Breast epithelium (tissue), 4 donors: Measurements from ENCODE around the gene SPATA17. TPM values are rescaled to one million over a fixed set of nuclear protein-coding genes. Genes with fewer than 3 reads are reported as not detected.

Experiments used
- DNase-seq, 2 donors: peaks; one replicate each; pipeline ENCODE4 v3.0.0-alpha.2; 2019; ENCODE audit warnings: low spot score in 2 of 2
- H3K27ac ChIP-seq, 2 donors: fragments of 200-600 bp; sonication (generic) in 1 of 2; one replicate each; pipeline ENCODE4 v1.5.1; 2016 to 2019; ENCODE audit warnings: mild to moderate bottlenecking in 1 of 2
- H3K27me3 ChIP-seq, 2 donors: fragments of 200-600 bp; sonication (generic) in 1 of 2; one replicate each; pipeline versions ENCODE4 v1.5.1 to v1.6.0; 2017 to 2019; ENCODE audit warnings: control low read depth in 1 of 2, mild to moderate bottlenecking in 1 of 2
- H3K36me3 ChIP-seq: fragments of 200-600 bp; one replicate; pipeline ENCODE4 v1.5.1; 2019
- H3K4me1 ChIP-seq, 2 donors: fragments of 200-600 bp; sonication (generic); one replicate each; pipeline ENCODE4 v1.5.1; 2016 to 2019; ENCODE audit warnings: control low read depth in 1 of 2
- H3K4me3 ChIP-seq, 3 donors: fragments of 200-600 bp; sonication (generic); 1 replicate in 2 of 3; 2 replicates in 1 of 3; pipeline ENCODE4 v1.5.1; 2016 to 2019; ENCODE audit warnings: mild to moderate bottlenecking in 3 of 3, moderate library complexity in 2 of 3
- H3K9me3 ChIP-seq, 2 donors: fragments of 200-600 bp; sonication (generic) in 1 of 2; one replicate each; pipeline ENCODE4 v1.5.1; 2016 to 2019; ENCODE audit warnings: control low read depth in 1 of 2
- POLR2A ChIP-seq: fragments of 450-650 bp; IDR thresholded peaks from one replicate; pipeline ENCODE4 v1.6.1; 2016; ENCODE audit warnings: antibody characterized with exemption, mild to moderate bottlenecking, moderate library complexity
- POLR2AphosphoS5 ChIP-seq, 3 donors: sonication (generic); formaldehyde crosslinking; IDR thresholded peaks; one replicate each; pipeline ENCODE4 v1.6.1; 2017; ENCODE audit warnings: antibody characterized with exemption in 3 of 3
- intact Hi-C: fragments of 100-400 bp; cut with DNase I; formaldehyde crosslinking; loops from one replicate; pipeline ENCODE4 v1.15.1; 2023; ENCODE audit warnings: low total_unique reads
- total RNA-seq, 3 donors: library from RNA; depleted of rRNA; stranded (reverse); fragments of >200 nt; gene quantifications; one replicate each; pipeline ENCODE4 v1.1.0, GENCODE V29; 2016
- TF ChIP-seq, protein P1 (sequence below), 3 donors: fragments of 450-650 bp; IDR thresholded peaks; one replicate each; pipeline ENCODE4 v1.5.1; 2016 to 2017; ENCODE audit warnings: antibody characterized with exemption in 3 of 3, mild to moderate bottlenecking in 3 of 3, moderate library complexity in 3 of 3

Gene SPATA17
- total RNA-seq, 3 donors from 2014 or later = 0.48 to 1.3 (median 0.59) TPM

DNA sequence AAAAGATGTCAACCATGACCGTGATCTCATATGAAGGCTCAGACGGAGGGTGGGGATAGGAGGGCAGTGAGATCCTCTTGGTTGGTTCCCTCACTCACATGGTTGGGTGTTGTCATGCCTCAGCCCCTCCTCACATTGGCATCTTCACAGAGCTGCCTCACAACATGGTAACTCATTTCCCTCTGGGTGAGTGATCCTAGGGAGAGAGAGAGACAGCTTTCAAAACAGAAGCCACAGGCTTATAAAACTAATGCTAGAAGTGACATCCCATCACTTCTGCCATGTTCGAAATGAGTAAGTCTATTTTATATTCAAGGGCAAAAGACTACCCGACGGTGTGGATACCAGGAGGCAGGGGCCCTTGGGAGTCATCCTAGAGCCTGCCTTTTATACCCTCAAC lies 145.5 kb downstream of the SPATA17 start:
- Histone ChIP-seq H3K27me3 (no peaks in the 10 kb centered on the region), H3K4me3 (no peak overlapping the region), H3K9me3 (no peaks in the 10 kb centered on the region), H3K36me3 (no peaks in the 10 kb centered on the region), H3K27ac (no peak overlapping the region), H3K4me1 (no peaks in the 10 kb centered on the region)
- intact Hi-C loops = no loop called here
- TF ChIP-seq POLR2A (no peak), POLR2AphosphoS5 (IDR thresholded peaks at IDR 0.05) (no peak)
- TF ChIP-seq, protein P1, sequence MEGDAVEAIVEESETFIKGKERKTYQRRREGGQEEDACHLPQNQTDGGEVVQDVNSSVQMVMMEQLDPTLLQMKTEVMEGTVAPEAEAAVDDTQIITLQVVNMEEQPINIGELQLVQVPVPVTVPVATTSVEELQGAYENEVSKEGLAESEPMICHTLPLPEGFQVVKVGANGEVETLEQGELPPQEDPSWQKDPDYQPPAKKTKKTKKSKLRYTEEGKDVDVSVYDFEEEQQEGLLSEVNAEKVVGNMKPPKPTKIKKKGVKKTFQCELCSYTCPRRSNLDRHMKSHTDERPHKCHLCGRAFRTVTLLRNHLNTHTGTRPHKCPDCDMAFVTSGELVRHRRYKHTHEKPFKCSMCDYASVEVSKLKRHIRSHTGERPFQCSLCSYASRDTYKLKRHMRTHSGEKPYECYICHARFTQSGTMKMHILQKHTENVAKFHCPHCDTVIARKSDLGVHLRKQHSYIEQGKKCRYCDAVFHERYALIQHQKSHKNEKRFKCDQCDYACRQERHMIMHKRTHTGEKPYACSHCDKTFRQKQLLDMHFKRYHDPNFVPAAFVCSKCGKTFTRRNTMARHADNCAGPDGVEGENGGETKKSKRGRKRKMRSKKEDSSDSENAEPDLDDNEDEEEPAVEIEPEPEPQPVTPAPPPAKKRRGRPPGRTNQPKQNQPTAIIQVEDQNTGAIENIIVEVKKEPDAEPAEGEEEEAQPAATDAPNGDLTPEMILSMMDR (IDR thresholded peaks at IDR 0.05) = no peak
- no peak for DNase-seq

- TF ChIP-seq, protein P1 (IDR thresholded peaks at IDR 0.05) = no peak
- TF ChIP-seq POLR2A = no peak
- no peak for TF ChIP-seq POLR2AphosphoS5 (IDR thresholded peaks at IDR 0.05)
- H3K36me3 ChIP-seq = no peaks in the 10 kb centered on the region
- no peak overlapping the region for H3K4me3 ChIP-seq
- no peak for DNase-seq
- no peak overlapping the region for H3K27ac ChIP-seq
- no peaks in the 10 kb centered on the region for H3K27me3 ChIP-seq
- intact Hi-C loops = no loop called here
- H3K4me1 ChIP-seq = no peaks in the 10 kb centered on the region
- H3K9me3 ChIP-seq = no peaks in the 10 kb centered on the region
Measured at GRCh38 chr1:217781056-217781455, 149.9 kb downstream of the SPATA17 start.

DNA sequence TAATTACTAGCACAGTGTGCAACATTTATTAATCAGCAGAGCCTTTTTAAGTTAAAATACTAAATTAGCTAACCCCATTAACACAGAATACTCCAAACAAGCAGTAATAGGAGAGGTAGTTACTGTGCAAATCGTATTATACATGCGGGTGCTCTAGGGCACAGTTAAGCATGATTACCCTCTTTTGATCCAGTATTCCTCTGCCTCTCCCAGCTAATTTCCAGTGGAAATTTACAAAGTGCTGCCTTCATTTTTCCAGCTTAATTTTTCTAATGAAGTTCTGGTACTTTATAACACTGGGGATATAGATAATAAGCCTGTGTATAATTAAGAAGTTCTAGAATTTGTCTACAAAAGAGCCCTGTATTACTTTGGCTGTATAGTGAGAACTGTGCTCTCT lies 159.9 kb downstream of the SPATA17 start:
- intact Hi-C loops = no loop called here
- no peak for DNase-seq
- Histone ChIP-seq H3K4me3 (no peak overlapping the region), H3K27me3 (no peaks in the 10 kb centered on the region), H3K4me1 (no peaks in the 10 kb centered on the region), H3K27ac (no peak overlapping the region), H3K9me3 (no peaks in the 10 kb centered on the region), H3K36me3 (no peaks in the 10 kb centered on the region)
- TF ChIP-seq POLR2AphosphoS5 (IDR thresholded peaks at IDR 0.05) = no peak
- TF ChIP-seq, protein P1 (IDR thresholded peaks at IDR 0.05) = no peak
- TF ChIP-seq POLR2A = no peak

DNA sequence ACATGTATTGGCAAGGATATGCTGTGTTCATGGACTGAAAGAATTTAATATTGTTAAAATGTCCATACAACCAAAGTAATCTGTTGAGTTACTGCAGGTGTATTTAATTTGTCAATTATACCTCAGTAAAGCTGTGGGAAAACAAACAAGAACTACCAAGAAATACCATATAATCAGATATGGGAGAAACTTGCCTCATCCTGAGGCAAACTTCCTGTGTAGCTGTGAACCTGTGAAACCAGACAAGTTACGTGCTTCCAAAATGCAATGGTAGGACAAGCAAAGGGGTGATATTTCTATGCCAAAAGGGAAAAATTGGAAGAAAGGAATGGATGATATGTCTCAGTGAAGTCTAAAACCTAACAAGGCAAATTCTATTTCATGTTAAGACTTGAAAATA lies 174.6 kb downstream of the SPATA17 start:
- no peak for DNase-seq
- Histone ChIP-seq H3K9me3 (peaks cover 0 to 3% of the 10 kb centered on the region in 2 donors), H3K27ac (no peak overlapping the region), H3K4me1 (no peaks in the 10 kb centered on the region), H3K27me3 (no peaks in the 10 kb centered on the region), H3K36me3 (no peaks in the 10 kb centered on the region), H3K4me3 (no peak overlapping the region)
- TF ChIP-seq, protein P1 (IDR thresholded peaks at IDR 0.05) = no peak
- TF ChIP-seq POLR2AphosphoS5 (IDR thresholded peaks at IDR 0.05) (no peak), POLR2A (no peak)
- intact Hi-C loops = no loop called here

GRCh38 chr1:217812175-217812574 lies 181.0 kb downstream of the SPATA17 start:
- Histone ChIP-seq H3K9me3 (peaks cover 0 to 3% of the 10 kb centered on the region in 2 donors), H3K36me3 (no peaks in the 10 kb centered on the region), H3K4me1 (no peaks in the 10 kb centered on the region), H3K4me3 (no peak overlapping the region), H3K27ac (no peak overlapping the region), H3K27me3 (no peaks in the 10 kb centered on the region)
- DNase-seq = no peak
- intact Hi-C loops = no loop called here
- no peak for TF ChIP-seq POLR2A
- TF ChIP-seq, protein P1 (IDR thresholded peaks at IDR 0.05) = no peak
- TF ChIP-seq POLR2AphosphoS5 (IDR thresholded peaks at IDR 0.05) = no peak
